ENCODE results near the gene STXBP5.

DNA sequence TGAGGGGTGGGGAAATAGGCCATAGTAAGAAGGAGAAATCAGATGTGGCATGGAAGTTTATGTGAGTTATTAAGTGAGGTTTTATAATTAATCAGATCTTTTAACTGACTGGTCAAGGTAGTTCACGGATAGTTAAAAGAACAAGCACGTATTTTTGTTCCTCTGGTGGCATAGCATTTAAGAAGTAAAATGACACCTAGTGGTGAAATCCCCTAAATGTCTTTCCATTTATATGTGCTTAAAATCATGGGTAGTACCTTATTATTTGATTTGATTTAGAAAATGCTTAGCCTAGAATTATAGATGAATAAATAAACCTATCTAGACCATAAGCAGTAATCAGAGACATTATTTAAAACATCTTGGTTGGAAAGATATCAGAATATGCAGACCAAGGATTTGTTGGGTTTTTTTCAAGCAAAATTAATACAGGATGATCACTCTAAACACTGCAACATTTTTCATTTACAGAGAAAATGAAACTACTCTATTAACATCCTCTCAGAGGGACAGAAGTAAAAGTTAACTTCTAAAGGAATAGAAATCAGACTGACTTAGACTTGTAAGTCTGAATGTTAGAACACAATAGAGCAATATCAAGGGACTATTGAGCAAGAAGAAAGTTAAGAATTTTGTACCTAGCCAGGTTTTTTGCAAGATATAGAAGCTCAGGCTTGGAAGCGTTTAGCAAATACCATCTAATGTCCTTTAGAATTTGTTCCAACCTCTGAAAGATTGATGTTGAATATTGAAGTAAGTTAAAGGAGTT is 81.1 kb downstream of the STXBP5 start:
- TF ChIP-seq, protein P1, sequence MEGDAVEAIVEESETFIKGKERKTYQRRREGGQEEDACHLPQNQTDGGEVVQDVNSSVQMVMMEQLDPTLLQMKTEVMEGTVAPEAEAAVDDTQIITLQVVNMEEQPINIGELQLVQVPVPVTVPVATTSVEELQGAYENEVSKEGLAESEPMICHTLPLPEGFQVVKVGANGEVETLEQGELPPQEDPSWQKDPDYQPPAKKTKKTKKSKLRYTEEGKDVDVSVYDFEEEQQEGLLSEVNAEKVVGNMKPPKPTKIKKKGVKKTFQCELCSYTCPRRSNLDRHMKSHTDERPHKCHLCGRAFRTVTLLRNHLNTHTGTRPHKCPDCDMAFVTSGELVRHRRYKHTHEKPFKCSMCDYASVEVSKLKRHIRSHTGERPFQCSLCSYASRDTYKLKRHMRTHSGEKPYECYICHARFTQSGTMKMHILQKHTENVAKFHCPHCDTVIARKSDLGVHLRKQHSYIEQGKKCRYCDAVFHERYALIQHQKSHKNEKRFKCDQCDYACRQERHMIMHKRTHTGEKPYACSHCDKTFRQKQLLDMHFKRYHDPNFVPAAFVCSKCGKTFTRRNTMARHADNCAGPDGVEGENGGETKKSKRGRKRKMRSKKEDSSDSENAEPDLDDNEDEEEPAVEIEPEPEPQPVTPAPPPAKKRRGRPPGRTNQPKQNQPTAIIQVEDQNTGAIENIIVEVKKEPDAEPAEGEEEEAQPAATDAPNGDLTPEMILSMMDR (IDR thresholded peaks at IDR 0.05) = peak; percentile 29 to 57 (median 40)
- TF ChIP-seq POLR2A (IDR thresholded peaks at IDR 0.05) = no peak
- no peak for TF ChIP-seq EP300 (IDR thresholded peaks at IDR 0.05)
